Activated naive CD4-positive, alpha-beta T cell treated with anti-CD3 and anti-CD28 coated beads, Interleukin-2, amount 50 U/mL, for 72 hours (primary cell): ENCODE results near the gene STX5. TPM values are rescaled to one million over a fixed set of nuclear protein-coding genes. Genes with fewer than 3 reads are reported as not detected.
A peak's percentile ranks its signal among the peaks of the same experiment; 100 is the strongest.
"Not testable (repeated sequence)": the region's sequence is repeated elsewhere in the genome, so short reads cannot be mapped to it uniquely, and the experiment has no call there.

Experiments
- ATAC-seq, 2 donors: fragments of 150-1000 bp; cut with Tn5 transposase; 2 replicates each; pipeline ENCODE4 v1.10.0; 2021; ENCODE audit warnings: mild to moderate bottlenecking in 2 of 2, moderate library complexity in 2 of 2
- DNase-seq, 2 donors: peaks; one replicate each; pipeline ENCODE4 v3.0.0; 2021 to 2022; ENCODE audit warnings: low spot score in 2 of 2
- H3K27ac Mint-ChIP-seq, 2 donors: one replicate each; pipeline ENCODE4 v1.8.0; 2022; ENCODE audit warnings: mild to moderate bottlenecking in 2 of 2, mixed read lengths in 2 of 2
- H3K36me3 Mint-ChIP-seq, 2 donors: one replicate each; pipeline ENCODE4 v1.8.0; 2022; ENCODE audit warnings: mixed read lengths in 2 of 2
- H3K9me3 Mint-ChIP-seq, 2 donors: one replicate each; pipeline ENCODE4 v1.8.0; 2022; ENCODE audit warnings: mixed read lengths in 2 of 2
- total RNA-seq, 2 donors: library from RNA; stranded (reverse); gene quantifications; one replicate each; pipeline ENCODE4 v1.2.3, GENCODE V29; 2022

STX5 gene, protein sequence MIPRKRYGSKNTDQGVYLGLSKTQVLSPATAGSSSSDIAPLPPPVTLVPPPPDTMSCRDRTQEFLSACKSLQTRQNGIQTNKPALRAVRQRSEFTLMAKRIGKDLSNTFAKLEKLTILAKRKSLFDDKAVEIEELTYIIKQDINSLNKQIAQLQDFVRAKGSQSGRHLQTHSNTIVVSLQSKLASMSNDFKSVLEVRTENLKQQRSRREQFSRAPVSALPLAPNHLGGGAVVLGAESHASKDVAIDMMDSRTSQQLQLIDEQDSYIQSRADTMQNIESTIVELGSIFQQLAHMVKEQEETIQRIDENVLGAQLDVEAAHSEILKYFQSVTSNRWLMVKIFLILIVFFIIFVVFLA
- total RNA-seq, result 10 to 100 TPM; 23.0 to 61.3 TPM

DNA sequence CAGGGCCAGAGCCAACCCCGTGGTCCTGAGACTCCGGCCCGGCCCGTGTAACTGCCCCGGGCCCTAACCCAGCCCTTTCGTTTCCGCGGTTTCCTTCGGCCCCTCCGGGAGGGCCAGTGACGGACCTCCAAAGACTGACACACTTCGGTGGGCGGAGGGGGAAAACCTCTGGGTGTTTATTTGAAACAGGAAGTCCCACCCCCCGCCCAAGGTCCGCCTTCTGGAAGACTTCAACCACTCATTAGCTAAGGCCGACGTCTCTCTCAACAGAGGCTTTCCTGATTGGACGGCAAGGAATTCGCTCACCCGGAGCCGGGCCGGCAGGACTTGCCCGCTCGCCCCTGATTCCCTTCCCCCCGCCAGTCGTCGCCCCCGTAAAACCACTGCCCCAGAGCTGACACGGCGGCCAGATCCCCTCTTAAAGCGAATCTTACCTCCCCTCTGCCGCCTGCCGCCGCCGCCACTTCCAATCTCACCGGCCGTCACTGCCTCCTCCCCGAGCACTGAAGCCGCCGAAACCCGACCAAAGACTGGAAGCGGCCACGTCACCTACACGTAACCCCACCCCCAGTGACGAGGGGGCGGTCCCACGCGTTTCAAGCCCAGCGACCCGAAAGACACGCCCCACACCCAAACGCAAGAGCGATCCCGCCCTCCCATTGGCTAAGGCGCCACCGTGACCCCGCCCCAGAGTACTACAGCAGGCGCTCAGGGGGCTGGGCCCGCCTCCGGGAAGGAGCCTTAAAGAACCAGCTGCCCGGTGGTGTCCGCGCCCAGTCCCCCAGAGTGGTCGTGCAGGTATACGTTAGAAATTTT is at the start of gene STX5:
Gene STX5, minus strand, starts transcription at position 532 of the 816 bp plus-strand sequence. CDS start 808 bp downstream, outside the sequence.
- H3K9me3 Mint-ChIP-seq, result no peaks in the 10 kb centered on the region
- peak within 1 kb of the TSS; percentile 95 to 100 for H3K27ac Mint-ChIP-seq
- H3K36me3 Mint-ChIP-seq, result peaks cover 4 to 11% of the 10 kb centered on the region in 2 donors
- ATAC-seq, result peak; percentile 91 to 92
- DNase-seq, result peak; percentile 99

DNA sequence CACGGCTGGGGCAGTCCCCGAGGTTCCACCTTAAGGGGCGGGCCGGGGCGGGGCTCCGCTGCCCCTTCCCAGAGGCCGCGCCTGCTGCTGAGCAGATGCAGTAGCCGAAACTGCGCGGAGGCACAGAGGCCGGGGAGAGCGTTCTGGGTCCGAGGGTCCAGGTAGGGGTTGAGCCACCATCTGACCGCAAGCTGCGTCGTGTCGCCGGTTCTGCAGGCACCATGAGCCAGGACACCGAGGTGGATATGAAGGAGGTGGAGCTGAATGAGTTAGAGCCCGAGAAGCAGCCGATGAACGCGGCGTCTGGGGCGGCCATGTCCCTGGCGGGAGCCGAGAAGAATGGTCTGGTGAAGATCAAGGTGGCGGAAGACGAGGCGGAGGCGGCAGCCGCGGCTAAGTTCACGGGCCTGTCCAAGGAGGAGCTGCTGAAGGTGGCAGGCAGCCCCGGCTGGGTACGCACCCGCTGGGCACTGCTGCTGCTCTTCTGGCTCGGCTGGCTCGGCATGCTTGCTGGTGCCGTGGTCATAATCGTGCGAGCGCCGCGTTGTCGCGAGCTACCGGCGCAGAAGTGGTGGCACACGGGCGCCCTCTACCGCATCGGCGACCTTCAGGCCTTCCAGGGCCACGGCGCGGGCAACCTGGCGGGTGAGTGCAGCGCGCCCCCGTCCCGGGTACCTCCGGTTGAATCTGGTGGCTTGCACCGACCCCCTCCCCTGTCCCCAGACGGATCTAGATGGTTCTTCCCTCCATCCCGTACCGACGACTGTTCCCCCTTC is 49.1 kb upstream of the STX5 start, which contains the start of gene SLC3A2:
Gene SLC3A2, plus strand, starts transcription at position 94 of the 776 bp plus-strand sequence. Its CDS starts 128 bp downstream, at position 222.
- H3K27ac Mint-ChIP-seq, result peak within 1 kb of the TSS; percentile 92 to 100
- ATAC-seq, result peak; percentile 79 to 82
- H3K9me3 Mint-ChIP-seq, result no peaks in the 10 kb centered on the region
- H3K36me3 Mint-ChIP-seq, result peaks cover 62 to 76% of the 10 kb centered on the region in 2 donors
- peak; percentile 84 to 88 for DNase-seq

DNA sequence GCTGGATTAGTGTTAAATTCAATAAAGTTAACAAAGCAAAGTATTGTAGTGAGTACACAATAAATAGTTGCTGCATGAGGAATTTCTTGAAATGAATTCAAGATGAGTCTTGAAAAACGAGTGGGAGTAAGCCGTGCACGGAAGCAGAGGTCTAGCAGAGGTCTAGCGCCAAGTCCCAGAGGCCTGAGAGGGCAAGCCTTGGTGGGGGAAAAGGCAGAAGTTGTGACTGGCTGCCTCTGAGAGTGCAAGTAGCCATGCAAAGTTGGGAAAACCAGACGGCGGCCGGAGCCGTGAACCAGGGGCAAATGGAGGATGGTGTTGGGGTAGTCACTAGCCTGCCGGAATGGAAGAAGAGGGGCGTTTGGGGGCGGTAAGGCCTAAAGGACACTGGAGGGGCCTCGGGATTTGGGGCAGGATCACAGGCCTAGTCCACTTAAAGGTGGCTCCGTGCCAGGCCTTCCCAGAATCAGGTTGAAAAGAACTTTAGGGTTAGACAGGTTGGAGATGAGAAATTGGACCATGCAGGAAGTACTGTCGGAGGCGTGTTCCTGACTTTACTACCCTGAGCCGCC is 48.5 kb upstream of the STX5 start:
- DNase-seq (peak in 1 of 2 donors; percentile 52), ATAC-seq (peak; percentile 30 to 35)
- Mint-ChIP-seq H3K36me3 (peaks cover 56 to 71% of the 10 kb centered on the region in 2 donors), H3K9me3 (no peaks in the 10 kb centered on the region), H3K27ac (peak overlapping the region; percentile 92 to 100)

DNA sequence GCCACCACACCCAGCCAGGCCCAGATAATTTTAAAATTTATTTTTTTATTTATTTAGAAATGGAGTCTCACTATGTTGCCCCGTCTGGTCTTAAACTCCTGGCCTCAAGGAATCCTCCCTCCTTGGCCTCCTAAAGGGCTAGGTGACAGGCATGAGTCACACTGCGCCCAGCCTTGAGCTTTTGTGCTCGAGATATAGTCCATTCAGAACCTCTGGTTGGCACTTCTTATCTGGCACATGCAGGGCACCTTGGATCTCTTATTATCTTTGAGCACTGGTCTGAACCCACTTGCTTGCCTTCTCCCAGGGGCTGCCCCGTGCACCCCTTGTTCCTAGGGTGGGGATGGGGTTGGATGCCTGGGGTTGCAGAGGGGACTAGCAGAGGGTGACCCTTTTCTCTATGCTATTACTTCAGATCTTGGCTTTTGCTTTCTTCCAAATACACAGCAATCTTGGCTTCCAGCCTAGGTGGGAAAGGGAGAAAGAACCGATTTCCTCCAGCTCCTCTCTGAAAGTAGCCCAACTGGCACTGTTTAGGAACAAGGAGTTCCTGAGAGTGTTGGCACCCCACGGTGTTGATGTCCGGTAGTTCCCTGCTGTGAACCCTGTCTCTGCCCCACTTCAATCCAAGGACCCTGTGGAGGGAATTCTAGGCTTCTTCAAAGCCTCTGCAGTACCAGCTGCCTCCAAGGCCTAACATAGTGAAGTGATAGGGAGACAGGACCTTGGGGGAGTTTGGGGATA is 47.6 kb upstream of the STX5 start:
- H3K27ac Mint-ChIP-seq, result peak overlapping the region; percentile 92 to 100
- peaks cover 50 to 64% of the 10 kb centered on the region in 2 donors for H3K36me3 Mint-ChIP-seq
- H3K9me3 Mint-ChIP-seq, result no peaks in the 10 kb centered on the region
- no peak for DNase-seq
- ATAC-seq, result no peak

DNA sequence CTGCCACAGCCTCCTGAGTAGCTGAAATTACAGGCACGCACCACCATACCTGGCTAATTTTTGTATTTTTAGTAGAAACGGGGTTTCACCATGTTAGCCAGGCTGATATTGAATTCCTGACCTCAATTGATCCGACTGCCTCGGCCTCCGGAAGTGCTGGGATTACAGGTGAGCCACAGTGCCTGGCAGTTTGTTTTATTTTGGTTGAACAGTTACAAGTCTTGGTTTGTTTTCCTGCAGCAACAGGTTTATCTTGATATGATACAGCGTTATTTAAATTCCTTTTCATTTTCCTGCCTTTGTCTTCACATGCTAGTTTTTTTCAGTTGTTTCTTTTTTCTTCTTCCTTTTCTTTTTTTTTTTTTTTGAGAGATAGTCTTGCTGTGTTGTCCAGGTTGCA is 44.9 kb upstream of the STX5 start:
- H3K36me3 Mint-ChIP-seq, result peaks cover 23 to 37% of the 10 kb centered on the region in 2 donors
- ATAC-seq (no peak), DNase-seq (no peak)
- no peak overlapping the region for H3K27ac Mint-ChIP-seq
- no peaks in the 10 kb centered on the region for H3K9me3 Mint-ChIP-seq

DNA sequence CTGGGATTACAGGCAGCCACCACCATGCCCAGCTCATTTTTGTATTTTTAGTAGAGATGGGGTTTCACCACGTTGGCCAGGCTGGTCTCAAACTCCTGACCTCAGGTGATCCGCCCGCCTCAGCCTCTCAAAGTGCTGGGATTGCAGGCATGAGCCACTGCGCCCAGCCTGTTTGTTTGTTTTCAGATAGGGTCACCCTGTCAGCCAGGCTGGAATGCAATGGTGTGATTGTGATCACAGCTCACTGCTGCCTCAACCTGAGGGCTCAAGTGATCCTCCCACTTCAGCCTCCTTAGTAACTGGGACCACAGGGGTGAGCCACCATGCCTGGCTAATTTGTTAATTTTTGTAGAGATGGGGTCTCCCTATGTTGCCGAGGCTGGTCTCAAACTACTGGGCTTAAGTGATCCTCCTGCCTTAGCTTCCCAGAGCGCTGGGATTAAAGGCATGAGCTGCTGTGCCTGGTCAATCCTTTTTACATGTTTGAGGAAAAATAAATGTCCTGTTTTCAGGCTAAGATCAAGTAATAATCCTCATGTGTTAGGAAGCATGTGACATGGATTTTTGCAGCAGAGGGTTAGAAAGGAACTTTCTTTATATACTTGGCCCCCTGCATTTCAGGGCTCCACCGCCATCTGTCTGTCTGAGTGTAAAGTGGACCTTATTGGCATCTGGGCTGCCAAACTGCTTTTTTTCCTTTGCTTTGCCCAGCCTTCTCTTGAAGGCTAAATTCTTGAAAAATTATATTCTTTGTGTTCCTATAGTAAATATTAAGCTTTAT is 44.0 kb upstream of the STX5 start:
- Mint-ChIP-seq H3K27ac (no peak overlapping the region), H3K36me3 (peaks cover 15 to 28% of the 10 kb centered on the region in 2 donors), H3K9me3 (no peaks in the 10 kb centered on the region)
- DNase-seq (no peak), ATAC-seq (no peak)

DNA sequence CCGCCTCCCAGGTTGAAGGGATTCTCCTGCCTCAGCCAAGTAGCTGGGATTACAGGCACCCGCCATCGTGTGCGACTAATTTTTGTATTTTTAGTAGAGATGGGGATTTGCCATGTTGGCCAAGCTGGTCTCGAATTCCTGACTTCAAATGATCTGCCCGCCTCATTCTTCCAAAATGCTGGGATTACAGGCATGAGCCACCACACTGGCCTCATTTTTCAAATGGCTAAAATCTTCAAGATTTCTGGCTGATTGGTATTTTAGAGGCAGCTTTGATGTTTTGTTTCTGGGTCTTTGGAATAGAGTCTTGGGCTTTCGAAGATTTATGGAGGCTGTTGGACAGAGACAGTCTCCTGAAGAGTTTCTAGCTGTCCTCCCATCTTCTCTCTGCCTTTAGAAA is 43.0 kb upstream of the STX5 start:
- H3K36me3 Mint-ChIP-seq, result peaks cover 6 to 18% of the 10 kb centered on the region in 2 donors
- H3K27ac Mint-ChIP-seq, result no peak overlapping the region
- no peaks in the 10 kb centered on the region for H3K9me3 Mint-ChIP-seq
- DNase-seq, result no peak
- no peak for ATAC-seq

DNA sequence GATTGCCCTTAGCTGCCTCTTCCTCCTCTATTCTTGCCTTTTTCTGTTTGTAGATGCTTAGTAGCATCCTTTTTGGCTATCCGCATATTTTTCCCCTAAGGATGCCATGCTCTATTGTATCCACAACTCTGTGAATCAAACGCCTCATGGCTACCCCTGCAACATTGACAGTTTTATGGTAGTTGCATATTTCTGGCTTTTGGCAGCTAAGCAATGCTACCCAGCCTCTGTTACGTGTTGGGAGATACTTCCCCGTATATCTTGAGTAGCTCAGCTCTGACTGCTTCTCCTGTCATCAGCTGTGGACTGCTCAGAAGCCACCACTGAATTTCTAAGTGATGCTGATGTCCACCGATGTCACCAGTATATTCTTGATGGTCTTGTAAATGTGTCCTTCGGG is 33.8 kb upstream of the STX5 start:
- ATAC-seq (no peak), DNase-seq (no peak)
- Mint-ChIP-seq H3K27ac (peak overlapping the region in 1 of 2 donors; percentile 2), H3K9me3 (no peaks in the 10 kb centered on the region), H3K36me3 (peaks cover 4 to 7% of the 10 kb centered on the region in 2 donors)

DNA sequence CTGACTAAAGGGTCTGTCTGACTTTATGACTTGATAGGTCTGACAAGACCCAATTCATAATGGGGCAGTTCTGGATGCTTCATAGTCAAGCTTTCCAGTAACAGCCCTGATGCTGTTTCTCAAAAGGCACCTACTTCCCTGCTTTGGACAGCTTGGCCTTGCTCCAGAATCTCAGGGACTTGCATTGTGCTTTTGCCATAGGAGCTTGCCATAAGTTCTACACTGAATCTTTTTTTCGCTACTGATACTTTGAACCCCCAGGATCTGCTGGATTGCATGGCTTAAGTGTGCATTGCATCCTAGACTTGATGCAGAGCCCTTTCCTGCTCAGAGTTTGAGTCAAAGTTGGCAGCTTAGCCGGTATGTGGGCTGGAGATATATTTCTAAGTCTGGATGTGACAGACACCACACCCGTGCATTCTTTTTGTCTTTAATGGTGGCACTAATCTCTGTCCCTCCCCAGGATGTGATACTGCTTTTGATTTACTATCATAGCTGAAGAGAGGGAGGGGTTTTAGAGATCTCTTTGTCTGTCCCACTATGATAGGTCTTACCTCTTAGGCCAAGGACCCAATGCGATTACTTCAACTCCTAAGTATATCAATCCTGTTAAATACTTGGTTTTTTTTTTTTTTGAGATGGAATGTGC is 32.0 kb upstream of the STX5 start:
- no peaks in the 10 kb centered on the region for H3K9me3 Mint-ChIP-seq
- no peak for ATAC-seq
- no peak for DNase-seq
- peaks cover 4 to 13% of the 10 kb centered on the region in 2 donors for H3K36me3 Mint-ChIP-seq
- no peak overlapping the region for H3K27ac Mint-ChIP-seq

DNA sequence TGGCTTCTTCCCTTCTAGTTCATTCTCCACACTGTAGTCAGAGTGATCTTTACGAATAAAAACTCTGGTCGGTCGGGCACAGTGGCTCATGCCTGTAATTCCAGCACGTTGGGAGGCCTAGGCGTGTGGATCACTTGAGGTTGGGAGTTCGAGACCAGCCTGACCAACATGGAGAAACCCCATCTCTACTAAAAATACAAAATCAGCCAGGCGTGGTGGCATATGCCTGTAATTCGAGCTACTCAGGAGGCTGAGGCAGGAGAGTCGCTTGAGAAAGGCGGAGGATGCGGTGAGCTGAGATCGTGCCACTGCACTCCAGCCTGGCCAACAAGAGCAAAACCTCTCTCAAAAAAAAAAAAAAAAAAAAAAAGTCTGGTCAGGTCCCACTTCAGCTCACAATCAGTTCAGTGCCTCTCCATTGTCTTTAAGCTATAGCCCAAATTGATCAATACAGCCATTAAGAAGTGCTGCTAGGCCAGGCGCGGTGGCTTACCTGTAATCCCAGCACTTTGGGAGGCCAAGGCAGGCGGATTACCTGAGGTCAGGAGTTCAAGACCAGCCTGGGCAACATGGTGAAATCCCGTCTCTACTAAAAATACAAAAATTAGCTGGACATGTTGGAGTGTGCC is 29.8 kb upstream of the STX5 start:
- ATAC-seq, H3K9me3 Mint-ChIP-seq, DNase-seq, H3K27ac Mint-ChIP-seq: not testable (repeated sequence)
- H3K36me3 Mint-ChIP-seq, result peaks cover 13 to 27% of the 10 kb centered on the region in 2 donors

DNA sequence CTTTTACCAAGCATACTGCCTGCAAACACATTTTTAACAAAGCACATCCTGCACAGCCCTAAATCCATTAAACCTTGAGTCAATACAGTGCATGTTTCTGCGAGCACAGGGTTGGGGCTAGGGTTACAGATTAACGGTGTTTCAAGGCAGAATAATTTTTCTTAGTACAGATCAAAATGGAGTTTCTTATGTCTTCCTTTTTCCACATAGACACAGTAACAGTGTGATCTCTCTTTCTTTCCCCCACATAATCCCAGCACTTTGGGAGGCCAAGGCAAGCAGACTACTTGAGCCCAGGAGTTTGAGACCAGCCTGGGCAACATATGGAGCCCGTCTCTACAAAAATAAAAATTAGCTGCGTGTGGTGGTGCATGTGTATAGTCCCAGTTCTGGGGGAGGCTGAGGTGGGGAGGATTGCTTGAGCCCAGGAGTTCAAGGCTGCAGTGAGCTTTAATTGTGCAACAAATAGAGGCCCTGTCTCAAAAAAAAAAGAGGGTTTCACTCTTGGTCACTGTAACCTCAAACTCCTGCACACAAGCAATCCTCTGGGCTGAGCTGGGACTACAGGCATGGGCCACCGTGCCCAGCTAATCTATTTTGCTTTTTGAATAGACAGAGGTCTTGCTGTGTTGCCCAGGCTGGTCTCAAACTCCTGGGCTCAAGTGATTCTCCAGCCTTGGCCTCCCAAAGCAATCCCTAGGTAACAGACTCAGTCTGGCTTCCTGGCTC is 29.1 kb upstream of the STX5 start:
- Mint-ChIP-seq H3K27ac (no peak overlapping the region), H3K36me3 (peaks cover 17 to 28% of the 10 kb centered on the region in 2 donors), H3K9me3 (no peaks in the 10 kb centered on the region)
- DNase-seq (no peak), ATAC-seq (peak; percentile 15 to 66)

DNA sequence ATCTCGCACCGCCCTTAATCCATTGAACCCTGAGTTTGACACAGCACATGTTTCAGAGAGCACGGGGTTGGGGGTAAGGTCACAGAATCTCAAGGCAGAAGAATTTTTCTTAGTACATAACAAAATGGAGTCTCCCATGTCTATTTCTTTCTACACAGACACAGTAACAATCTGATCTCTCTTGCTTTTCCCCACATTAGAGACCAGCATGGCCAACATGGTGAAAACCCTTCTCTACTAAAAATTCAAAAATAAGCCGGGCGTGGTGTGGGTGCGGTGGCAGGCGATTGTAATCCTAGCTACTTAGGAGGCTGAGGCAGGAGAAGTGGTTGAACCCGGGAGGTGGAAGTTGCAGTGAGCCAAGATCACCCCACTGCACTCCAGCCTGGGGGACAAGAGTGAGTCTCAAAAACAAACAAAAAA is 27.4 kb upstream of the STX5 start:
- H3K27ac Mint-ChIP-seq, result peak overlapping the region in 1 of 2 donors; percentile 40
- ATAC-seq, H3K9me3 Mint-ChIP-seq, DNase-seq: not testable (repeated sequence)
- H3K36me3 Mint-ChIP-seq, result peaks cover 28 to 45% of the 10 kb centered on the region in 2 donors

DNA sequence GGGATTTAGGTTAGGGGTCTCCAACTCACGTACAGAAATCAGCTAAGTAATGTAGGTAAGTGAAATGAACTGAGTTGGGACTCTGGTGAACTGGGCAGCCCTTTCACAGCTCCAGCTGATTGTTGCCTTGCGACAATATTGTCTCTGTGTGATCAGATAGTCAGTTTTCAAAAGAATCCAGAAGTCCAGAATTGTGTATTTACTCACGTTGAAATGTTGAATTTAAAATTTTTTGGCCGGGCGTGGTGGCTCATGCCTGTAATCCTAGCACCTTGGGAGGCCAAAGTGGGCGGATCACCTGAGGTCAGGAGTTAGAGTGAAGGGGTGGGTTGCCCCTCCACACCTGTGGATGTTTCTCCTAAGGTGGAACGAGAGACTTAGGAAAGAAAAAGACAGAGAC is 26.4 kb upstream of the STX5 start:
- peak overlapping the region; percentile 97 to 100 for H3K27ac Mint-ChIP-seq
- ATAC-seq (no peak), DNase-seq (no peak)
- H3K36me3 Mint-ChIP-seq, result peaks cover 39 to 55% of the 10 kb centered on the region in 2 donors
- no peaks in the 10 kb centered on the region for H3K9me3 Mint-ChIP-seq
